ENCODE data around the gene NEK4.

- TF ChIP-seq POLR2AphosphoS5 (IDR thresholded peaks at IDR 0.05; ENCODE audit: low read depth, low read length) = no peak
- no peak for TF ChIP-seq POLR2A (IDR thresholded peaks at IDR 0.05; ENCODE audit: low read depth, low read length)
- TF ChIP-seq TAF1 (IDR thresholded peaks at IDR 0.05; ENCODE audit: low read depth, low read length) = no peak
- TF ChIP-seq POU2F2 (IDR thresholded peaks at IDR 0.05; ENCODE audit: low read depth, low read length) = no peak
Observed at GRCh38 chr3:52795298-52795900, 24.7 kb upstream of the NEK4 start.

Measured in GM12891 (cell line).